Raji (cell line): Measurements from ENCODE around the gene CTTN.

Experiments used
- POLR2A ChIP-seq: IDR thresholded peaks from 2 replicates; pipeline ENCODE4 v1.6.1; 2011; ENCODE audit warnings: low read depth, low read length, control low read depth; ENCODE audit not compliant: insufficient read depth

The CTTN gene

GRCh38 chr11:70397983-70398833 lies at the start of gene CTTN:
CTTN (plus strand) TSS chr11:70398529; CDS start chr11:70407298, 8,769 bp downstream.
- TF ChIP-seq POLR2A: no peak

- no peak for TF ChIP-seq POLR2A
These were observed 49.7 kb upstream of the CTTN start for GRCh38 chr11:70348608-70349007.

GRCh38 chr11:70351646-70352045 lies 46.7 kb upstream of the CTTN start:
- no peak for TF ChIP-seq POLR2A

- no peak for TF ChIP-seq POLR2A
These were observed 46.2 kb upstream of the CTTN start for GRCh38 chr11:70352100-70352499.

GRCh38 chr11:70352601-70353000 lies 45.7 kb upstream of the CTTN start:
- no peak for TF ChIP-seq POLR2A

GRCh38 chr11:70353329-70353728 lies 45.0 kb upstream of the CTTN start:
- TF ChIP-seq POLR2A: no peak

- TF ChIP-seq POLR2A: no peak
These were observed 44.3 kb upstream of the CTTN start for GRCh38 chr11:70353900-70354568.

GRCh38 chr11:70354629-70355028 lies 43.7 kb upstream of the CTTN start:
- no peak for TF ChIP-seq POLR2A

GRCh38 chr11:70358753-70359152 lies 39.6 kb upstream of the CTTN start:
- no peak for TF ChIP-seq POLR2A

GRCh38 chr11:70359451-70360205 lies 38.7 kb upstream of the CTTN start:
- TF ChIP-seq POLR2A: no peak

GRCh38 chr11:70360211-70360610 lies 38.1 kb upstream of the CTTN start:
- no peak for TF ChIP-seq POLR2A

- no peak for TF ChIP-seq POLR2A
These were observed 34.2 kb upstream of the CTTN start for GRCh38 chr11:70364178-70364577.

GRCh38 chr11:70364745-70365543 lies 33.4 kb upstream of the CTTN start:
- TF ChIP-seq POLR2A: no peak

- no peak for TF ChIP-seq POLR2A
These were observed 32.8 kb upstream of the CTTN start for GRCh38 chr11:70365544-70365927.

- TF ChIP-seq POLR2A: no peak
These were observed 31.3 kb upstream of the CTTN start for GRCh38 chr11:70367071-70367470.
